Measurements from ENCODE around the gene TLDC2. TPM values are rescaled to one million over a fixed set of nuclear protein-coding genes. Genes with fewer than 3 reads are reported as not detected.

TLDC2 gene
- 0.24 TPM in 1 of 2 replicates, not detected in the other for total RNA-seq

DNA sequence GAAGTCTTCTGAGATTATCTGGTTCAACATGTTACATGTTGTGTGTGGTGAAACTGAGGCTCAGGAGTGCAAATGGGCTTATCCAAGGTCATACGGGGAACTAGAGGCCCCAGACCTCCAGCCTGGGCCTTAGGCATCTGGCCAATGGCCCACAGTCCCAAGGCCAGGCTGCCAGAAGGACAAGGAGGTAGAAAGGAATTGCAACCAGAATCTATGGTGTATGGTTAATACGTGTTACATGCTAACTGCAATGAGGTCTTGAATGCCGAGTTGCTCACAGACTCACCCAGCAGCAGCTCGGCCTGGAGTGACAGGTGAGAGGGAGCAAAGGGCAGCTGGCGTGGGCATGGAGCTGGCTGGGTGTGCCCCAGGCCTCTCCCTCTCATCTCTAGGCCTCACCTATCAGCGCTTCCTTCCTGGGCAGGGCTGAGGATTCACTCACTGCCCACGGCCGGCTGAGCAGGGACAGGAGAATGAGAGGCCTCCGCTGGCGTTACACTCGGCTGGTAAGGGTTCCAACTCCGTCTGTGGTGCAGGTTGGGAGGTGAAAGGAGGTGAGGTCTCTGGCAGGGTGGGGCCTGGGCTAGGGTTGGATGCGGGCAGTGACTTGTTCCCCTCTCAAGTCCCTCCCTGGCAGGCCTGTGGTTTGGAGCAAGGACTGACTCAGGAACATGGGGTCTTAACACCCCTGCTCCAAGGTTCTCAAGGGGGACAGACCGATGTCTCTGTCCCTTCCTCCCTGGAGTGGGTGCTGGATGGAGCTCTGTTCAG is at the start of gene TLDC2:
TLDC2 (plus strand) TSS at position 437 of the 771 bp plus-strand sequence; CDS start at position 474, 37 bp downstream.

Other genes with a start within 250 kb of the TLDC2 start
- gene SLA2, start 229.9 kb upstream of the TLDC2 start, total RNA-seq = not detected in 2 replicates
- 15.1 and 16.6 TPM in 2 replicates for gene NDRG3, start 130.0 kb upstream of the TLDC2 start, total RNA-seq
- gene DSN1, start 102.4 kb upstream of the TLDC2 start, total RNA-seq = 5.5 and 7.2 TPM in 2 replicates
- gene SAMHD1, start 75.6 kb downstream of the TLDC2 start, total RNA-seq = 3.8 and 10.8 TPM in 2 replicates
- gene RBL1, start 219.9 kb downstream of the TLDC2 start, total RNA-seq = 6.2 and 7.5 TPM in 2 replicates